Esophagus muscularis mucosa (tissue), 4 donors: ENCODE measurements around the gene BBS9. TPM values are rescaled to one million over a fixed set of nuclear protein-coding genes. Genes with fewer than 3 reads are reported as not detected.

ENCODE experiments used
- DNase-seq: peaks from one replicate; pipeline ENCODE4 v3.0.0-alpha.2; 2017; ENCODE audit errors: extremely low spot score
- H3K27ac ChIP-seq, 4 donors: fragments of 200-600 bp; sonication (generic); replicated peaks in 1 of 4; 1 replicate in 3 of 4; 2 replicates in 1 of 4; pipeline ENCODE4 v1.5.1; 2016 to 2019; ENCODE audit warnings: mild to moderate bottlenecking in 1 of 4
- H3K27me3 ChIP-seq, 4 donors: fragments of 200-600 bp; sonication (generic); one replicate each; pipeline versions ENCODE4 v1.5.1 to v1.6.0; 2016 to 2019
- H3K36me3 ChIP-seq, 4 donors: fragments of 200-600 bp; sonication (generic); one replicate each; pipeline ENCODE4 v1.5.1; 2016 to 2019
- H3K4me1 ChIP-seq, 4 donors: fragments of 200-600 bp; sonication (generic); one replicate each; pipeline ENCODE4 v1.5.1; 2016 to 2019
- H3K4me3 ChIP-seq, 4 donors: fragments of 200-600 bp; sonication (generic); 1 replicate in 2 of 4; 2 replicates in 2 of 4; pipeline ENCODE4 v1.5.1; 2016 to 2019; ENCODE audit warnings: mild to moderate bottlenecking in 4 of 4, moderate library complexity in 1 of 4
- H3K9me3 ChIP-seq, 4 donors: fragments of 200-600 bp; sonication (generic); 1 replicate in 3 of 4; 2 replicates in 1 of 4; pipeline ENCODE4 v1.5.1; 2016 to 2019
- EP300 ChIP-seq: sonication (generic); formaldehyde crosslinking; IDR thresholded peaks from one replicate; pipeline ENCODE4 v1.6.1; 2017; ENCODE audit warnings: antibody characterized with exemption
- POLR2A ChIP-seq: fragments of 450-650 bp; IDR thresholded peaks from one replicate; pipeline ENCODE4 v1.6.1; 2017; ENCODE audit warnings: antibody characterized with exemption, moderate library complexity, mild to moderate bottlenecking, low read depth
- POLR2AphosphoS5 ChIP-seq, 2 donors: sonication (generic); formaldehyde crosslinking; IDR thresholded peaks; one replicate each; pipeline ENCODE4 v1.6.1; 2017; ENCODE audit warnings: antibody characterized with exemption in 2 of 2
- WGBS: methylation state at CpG from one replicate; pipeline ENCODE4 v1.1.5; 2018; 5-methylcytosine and 5-hydroxymethylcytosine counted together
- intact Hi-C: fragments of 100-400 bp; cut with DNase I; formaldehyde crosslinking; loops from one replicate; pipeline ENCODE4 v1.15.1; 2023
- total RNA-seq, 4 donors: library from RNA; depleted of rRNA; stranded (reverse); fragments of >200 nt; gene quantifications; one replicate each; pipeline versions ENCODE4 v1.1.0 to v1.2.1, GENCODE V29; 2016
- TF ChIP-seq, protein P1 (sequence below), 3 experiments: fragments of 200-600 bp in 2 of 3; fragments of 450-650 bp in 1 of 3; sonication (generic) in 2 of 3; IDR thresholded peaks; one replicate each; pipeline ENCODE4 v1.5.1; 2017 to 2019; ENCODE audit warnings: antibody characterized with exemption in 3 of 3, mild to moderate bottlenecking in 2 of 3, moderate library complexity in 1 of 3

BBS9 gene
- total RNA-seq, 4 donors from 2014 or later, result 14.7 to 20.8 (median 16.3) TPM

DNA sequence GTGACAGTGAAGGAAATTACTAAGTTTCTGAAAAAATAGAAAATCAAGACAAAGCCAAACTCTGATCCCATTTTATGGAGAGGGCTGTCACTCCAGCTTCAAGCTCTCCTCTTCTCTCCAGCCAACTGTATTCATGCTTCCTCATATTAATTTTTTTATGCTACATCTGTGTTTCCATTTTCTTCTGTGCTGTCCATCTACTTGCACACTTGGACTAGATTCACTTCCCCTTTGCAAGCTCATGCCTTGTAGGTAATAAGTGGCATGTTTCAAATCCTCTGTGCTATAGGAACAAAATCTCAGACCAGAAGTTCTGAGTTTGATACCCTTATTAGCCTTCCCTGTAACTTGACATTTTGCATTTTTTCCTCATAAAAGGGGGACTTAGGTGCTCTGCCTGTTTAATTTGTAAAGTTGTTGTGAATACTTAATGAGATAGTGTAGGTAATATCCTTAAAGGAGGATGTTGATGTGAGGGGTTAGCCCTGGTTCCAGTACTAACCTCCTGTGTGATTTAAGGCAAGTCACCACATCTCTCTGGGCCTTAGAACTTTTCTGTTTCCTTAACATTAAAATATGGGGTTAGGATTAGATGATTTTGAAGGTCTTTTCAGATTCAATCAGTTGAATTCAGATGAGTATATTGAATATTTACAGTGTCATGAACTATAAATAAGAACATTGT lies 358.8 kb downstream of the BBS9 start:
- no peak for DNase-seq
- Histone ChIP-seq H3K27me3 (no peaks in the 10 kb centered on the region), H3K27ac (no peak overlapping the region), H3K4me1 (no peaks in the 10 kb centered on the region), H3K9me3 (no peaks in the 10 kb centered on the region), H3K36me3 (peaks cover 0 to 5% (median 0%) of the 10 kb centered on the region in 4 donors), H3K4me3 (no peak overlapping the region)
- TF ChIP-seq, protein P1, sequence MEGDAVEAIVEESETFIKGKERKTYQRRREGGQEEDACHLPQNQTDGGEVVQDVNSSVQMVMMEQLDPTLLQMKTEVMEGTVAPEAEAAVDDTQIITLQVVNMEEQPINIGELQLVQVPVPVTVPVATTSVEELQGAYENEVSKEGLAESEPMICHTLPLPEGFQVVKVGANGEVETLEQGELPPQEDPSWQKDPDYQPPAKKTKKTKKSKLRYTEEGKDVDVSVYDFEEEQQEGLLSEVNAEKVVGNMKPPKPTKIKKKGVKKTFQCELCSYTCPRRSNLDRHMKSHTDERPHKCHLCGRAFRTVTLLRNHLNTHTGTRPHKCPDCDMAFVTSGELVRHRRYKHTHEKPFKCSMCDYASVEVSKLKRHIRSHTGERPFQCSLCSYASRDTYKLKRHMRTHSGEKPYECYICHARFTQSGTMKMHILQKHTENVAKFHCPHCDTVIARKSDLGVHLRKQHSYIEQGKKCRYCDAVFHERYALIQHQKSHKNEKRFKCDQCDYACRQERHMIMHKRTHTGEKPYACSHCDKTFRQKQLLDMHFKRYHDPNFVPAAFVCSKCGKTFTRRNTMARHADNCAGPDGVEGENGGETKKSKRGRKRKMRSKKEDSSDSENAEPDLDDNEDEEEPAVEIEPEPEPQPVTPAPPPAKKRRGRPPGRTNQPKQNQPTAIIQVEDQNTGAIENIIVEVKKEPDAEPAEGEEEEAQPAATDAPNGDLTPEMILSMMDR (IDR thresholded peaks at IDR 0.05), result no peak
- TF ChIP-seq POLR2AphosphoS5 (IDR thresholded peaks at IDR 0.05) (no peak), EP300 (no peak), POLR2A (no peak)
- intact Hi-C loops, result no loop called here

DNA sequence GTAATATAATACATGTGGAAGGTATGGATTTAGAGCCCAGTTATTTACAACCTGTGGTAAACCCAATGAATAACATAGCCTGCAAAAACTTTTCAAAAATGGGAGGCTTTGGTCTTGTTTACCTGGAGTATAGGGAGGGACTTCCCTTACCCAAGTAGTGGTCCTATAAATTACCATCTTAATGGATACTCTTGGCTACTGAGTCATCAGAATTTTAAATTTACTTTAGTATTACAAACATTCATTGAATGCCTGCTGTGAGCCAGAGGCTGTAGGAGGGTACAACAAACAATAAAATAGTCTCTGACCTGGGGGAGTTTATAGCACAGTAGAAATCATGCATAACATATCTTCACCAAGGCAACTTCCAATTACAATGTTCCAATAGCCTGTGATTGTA lies 365.1 kb downstream of the BBS9 start:
- no peaks in the 10 kb centered on the region for H3K4me1 ChIP-seq

DNA sequence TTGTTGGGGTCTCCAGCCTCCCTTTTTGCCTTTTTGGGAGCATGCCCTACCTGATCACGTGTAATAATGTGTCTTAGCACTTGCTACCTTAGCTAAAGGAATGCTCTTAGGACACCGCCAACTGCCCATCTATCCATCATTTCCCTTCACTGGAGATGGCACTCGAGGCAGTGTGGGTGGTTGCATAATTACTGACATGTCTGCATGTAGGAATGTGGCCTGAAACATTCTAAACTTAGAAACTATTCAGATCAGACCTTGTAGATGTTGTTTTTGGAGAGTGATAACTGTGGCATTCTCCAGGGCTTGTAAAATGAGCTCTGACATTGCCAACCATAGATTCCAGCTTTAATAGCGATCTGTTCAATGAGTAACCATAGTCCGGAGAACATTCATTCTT lies 365.8 kb downstream of the BBS9 start:
- 77% methylated on average over 5 of the region's 5 CpGs for WGBS
- Histone ChIP-seq H3K36me3 (no peaks in the 10 kb centered on the region), H3K27ac (no peak overlapping the region), H3K27me3 (no peaks in the 10 kb centered on the region), H3K9me3 (no peaks in the 10 kb centered on the region), H3K4me3 (no peak overlapping the region), H3K4me1 (no peaks in the 10 kb centered on the region)
- intact Hi-C loops, result no loop called here
- no peak for DNase-seq
- TF ChIP-seq EP300 (no peak), POLR2AphosphoS5 (IDR thresholded peaks at IDR 0.05) (no peak), POLR2A (no peak)
- TF ChIP-seq, protein P1 (IDR thresholded peaks at IDR 0.05), result no peak

More for the DNA sequence above, 365.1 kb downstream of the BBS9 start:
- TF ChIP-seq POLR2A (no peak), POLR2AphosphoS5 (IDR thresholded peaks at IDR 0.05) (no peak)
- intact Hi-C loops, result no loop called here
- Histone ChIP-seq H3K36me3 (no peaks in the 10 kb centered on the region), H3K9me3 (no peaks in the 10 kb centered on the region), H3K27me3 (no peaks in the 10 kb centered on the region), H3K4me3 (no peak overlapping the region), H3K27ac (no peak overlapping the region)
- DNase-seq, result no peak

DNA sequence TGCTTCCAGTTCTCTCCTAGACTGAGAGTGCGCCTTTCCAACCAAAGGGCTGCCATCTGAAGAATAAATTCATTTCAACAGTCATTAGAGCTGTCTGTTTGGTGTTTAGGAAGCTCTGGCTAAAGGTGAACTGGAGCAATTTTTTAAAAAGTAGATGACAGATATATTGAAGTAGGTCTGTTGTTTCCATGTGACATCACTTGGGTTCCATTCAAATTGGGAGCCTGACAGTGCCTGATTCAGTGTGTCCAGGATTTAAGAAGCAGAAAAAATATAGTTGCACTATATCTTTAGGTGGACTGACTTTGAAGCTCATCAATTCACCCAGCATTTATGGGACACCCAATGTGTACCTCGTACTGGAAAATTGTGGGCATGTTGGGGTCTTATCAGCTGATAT lies 367.7 kb downstream of the BBS9 start:
- no peaks in the 10 kb centered on the region for H3K9me3 ChIP-seq
- no peak for TF ChIP-seq EP300
- TF ChIP-seq, protein P1 (IDR thresholded peaks at IDR 0.05), result no peak
- TF ChIP-seq POLR2A, result no peak
- no peak for TF ChIP-seq POLR2AphosphoS5 (IDR thresholded peaks at IDR 0.05)
- WGBS, result 93% methylated on average over 2 of the region's 2 CpGs
- DNase-seq, result no peak
- H3K36me3 ChIP-seq, result no peaks in the 10 kb centered on the region
- H3K4me3 ChIP-seq, result no peak overlapping the region
- H3K27me3 ChIP-seq, result no peaks in the 10 kb centered on the region
- no peak overlapping the region for H3K27ac ChIP-seq
- H3K4me1 ChIP-seq, result no peaks in the 10 kb centered on the region
- intact Hi-C loops, result no loop called here

DNA sequence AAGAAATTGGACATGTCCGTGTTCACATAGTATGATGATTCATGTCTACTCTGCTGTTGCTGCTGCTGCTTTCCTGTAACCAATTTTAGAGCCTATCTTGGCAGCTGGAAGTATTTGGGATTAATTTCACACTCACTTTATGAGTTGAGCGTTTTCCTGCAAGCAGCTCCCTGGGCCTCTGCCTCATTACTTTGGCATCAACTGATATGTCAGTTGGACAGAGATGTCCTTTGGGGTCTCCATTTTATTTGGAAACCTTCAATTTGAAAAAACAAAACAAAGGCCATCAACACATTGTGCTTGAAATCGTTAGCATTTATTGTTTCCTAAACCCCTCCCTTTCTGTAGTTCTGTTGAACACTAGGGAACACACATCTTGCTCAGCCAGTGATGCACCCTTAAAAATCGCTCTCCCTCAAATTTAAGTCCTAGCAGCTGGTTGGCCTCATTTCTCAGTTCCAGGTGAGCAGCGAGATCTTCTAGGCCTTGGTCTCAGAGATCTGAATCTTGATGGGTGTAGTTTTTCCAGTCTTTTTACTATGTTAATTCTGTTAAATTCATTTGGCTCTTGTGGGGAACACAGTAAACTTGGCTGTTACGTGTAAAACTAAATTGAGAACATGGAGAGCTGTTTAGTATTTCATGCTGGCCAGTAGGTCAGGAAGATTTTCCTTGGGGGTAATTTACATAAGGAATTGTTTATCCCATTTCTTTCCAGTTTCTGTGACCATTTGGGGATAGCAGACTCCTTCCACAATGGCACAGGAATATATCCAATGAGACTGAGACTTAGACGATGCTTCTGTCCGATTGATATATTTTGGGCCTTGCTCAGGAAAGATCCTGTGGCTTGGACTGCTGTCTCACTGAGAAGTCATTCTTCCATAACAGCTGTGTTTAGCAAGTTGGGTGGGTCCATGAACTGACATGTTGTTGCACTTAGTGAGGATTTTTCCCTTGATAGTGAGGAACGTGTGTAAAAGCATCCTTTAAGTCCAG lies 371.6 kb downstream of the BBS9 start:
- Histone ChIP-seq H3K4me3 (no peak overlapping the region), H3K27me3 (no peaks in the 10 kb centered on the region), H3K4me1 (no peaks in the 10 kb centered on the region), H3K27ac (no peak overlapping the region), H3K36me3 (no peaks in the 10 kb centered on the region), H3K9me3 (no peaks in the 10 kb centered on the region)
- TF ChIP-seq POLR2A (no peak), EP300 (no peak), POLR2AphosphoS5 (IDR thresholded peaks at IDR 0.05) (no peak)
- TF ChIP-seq, protein P1 (IDR thresholded peaks at IDR 0.05), result no peak
- intact Hi-C loops, result no loop called here
- WGBS, result 76% methylated on average over 9 of the region's 9 CpGs
- DNase-seq, result no peak
